Right kidney (tissue), 9 donors: Measurements from ENCODE around the gene PAK1.
"Not testable (repeated sequence)": the region's sequence is repeated elsewhere in the genome, so short reads cannot be mapped to it uniquely, and the experiment has no call there.

Experiments
- DNase-seq: peaks from one replicate; pipeline ENCODE4 v3.0.0-alpha.2; 2016
- long read RNA-seq, 8 donors: transcript quantifications; one replicate each; lab custom pipeline, GENCODE V29; 2026

The PAK1 gene
- long read RNA-seq, donor 1, transcript PAK1-202 (15 exons, 3,737 nt), result major isoform, 7 of 19 reads
- long read RNA-seq, donor 1, partial matches to known transcripts, result 11 of 19 reads
- long read RNA-seq, donor 1, other reads (novel, unspliced or antisense), result 0 of 19 reads
- long read RNA-seq, donor 2, partial matches to known transcripts, result 16 of 18 reads
- long read RNA-seq, donor 2, other reads (novel, unspliced or antisense), result 0 of 18 reads
- long read RNA-seq, donor 3, partial matches to known transcripts, result 0 of 2 reads
- long read RNA-seq, donor 3, other reads (novel, unspliced or antisense), result 0 of 2 reads
- long read RNA-seq, donor 4, partial matches to known transcripts, result 20 of 24 reads
- long read RNA-seq, donor 4, other reads (novel, unspliced or antisense), result 0 of 24 reads
- long read RNA-seq, donor 5, partial matches to known transcripts, result 10 of 11 reads
- long read RNA-seq, donor 5, other reads (novel, unspliced or antisense), result 0 of 11 reads
- long read RNA-seq, donor 6, partial matches to known transcripts, result 7 of 10 reads
- long read RNA-seq, donor 6, other reads (novel, unspliced or antisense), result 0 of 10 reads
- long read RNA-seq, donor 7, transcript PAK1-202 (15 exons, 3,737 nt), result major isoform, 7 of 31 reads
- long read RNA-seq, donor 7, partial matches to known transcripts, result 24 of 31 reads
- long read RNA-seq, donor 7, other reads (novel, unspliced or antisense), result 0 of 31 reads
- long read RNA-seq, donor 8, partial matches to known transcripts, result 0 of 3 reads
- long read RNA-seq, donor 8, other reads (novel, unspliced or antisense), result 0 of 3 reads

DNA sequence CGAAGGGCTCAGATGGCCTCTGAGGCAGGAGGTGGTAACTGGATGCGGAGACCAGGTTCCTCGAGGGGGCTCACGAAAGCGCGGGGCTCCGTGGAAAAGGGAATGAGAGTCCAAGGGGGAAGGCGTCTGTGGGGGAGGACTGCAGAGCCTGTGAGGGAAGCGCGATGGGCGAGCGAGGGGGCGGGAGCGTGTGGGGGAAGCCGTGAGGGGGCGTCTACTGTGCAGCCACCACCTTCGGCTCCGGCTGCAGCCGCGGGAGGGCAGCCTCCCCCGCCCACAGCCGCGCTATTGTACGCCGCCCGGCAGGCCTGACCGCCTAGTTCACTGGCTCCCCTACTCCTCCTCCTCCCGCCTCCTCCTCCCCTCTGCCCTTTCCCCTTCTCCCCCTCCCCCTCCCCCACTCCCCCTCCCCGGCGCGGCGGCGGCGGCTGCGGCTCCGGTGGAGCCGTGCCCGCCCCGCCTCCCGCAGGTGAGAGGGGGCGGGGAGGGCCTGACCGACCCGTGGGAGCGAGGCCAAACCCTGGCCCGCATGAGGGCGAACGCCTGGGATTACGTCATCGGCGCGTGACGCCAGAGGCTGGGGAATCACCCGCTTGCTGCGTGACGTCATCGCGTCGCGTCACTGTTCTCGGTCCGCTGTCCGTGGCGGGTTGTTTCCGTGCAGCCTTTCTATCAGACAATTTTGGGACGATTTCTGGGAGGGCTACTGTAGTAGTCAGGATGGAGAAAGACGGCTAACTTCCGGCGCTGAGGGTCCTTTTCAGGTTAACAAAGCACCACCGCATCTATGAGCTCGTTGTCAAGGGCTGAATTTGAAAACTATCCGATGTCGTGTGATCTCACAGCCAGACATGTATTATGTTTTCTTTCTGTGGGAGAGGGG, at the start of gene PAK1:
TSS of gene PAK1 (minus strand) at position 294 of the 883 bp plus-strand sequence. CDS start 81,574 bp downstream, outside the sequence.
- peak; percentile 86 for DNase-seq

DNA sequence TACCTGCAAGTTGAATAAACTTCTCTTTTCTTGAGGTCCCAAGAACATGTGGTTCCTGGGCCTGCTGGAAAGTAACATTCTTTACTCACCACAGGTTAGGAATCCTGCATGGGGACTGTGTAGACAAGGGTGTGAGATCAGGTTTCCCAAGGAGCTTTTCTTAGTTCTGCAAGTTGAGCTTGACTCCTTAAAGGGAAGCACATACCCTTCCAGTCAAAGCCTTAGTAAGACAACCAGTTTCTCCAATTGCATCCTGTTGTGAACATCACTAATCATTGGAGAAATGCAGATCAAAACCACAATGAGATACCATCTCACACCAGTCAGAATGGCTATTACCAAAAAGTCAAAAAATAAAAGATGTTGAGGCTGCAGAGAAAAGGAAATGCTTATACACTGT, 48.3 kb upstream of the PAK1 start:
- no peak for DNase-seq

DNA sequence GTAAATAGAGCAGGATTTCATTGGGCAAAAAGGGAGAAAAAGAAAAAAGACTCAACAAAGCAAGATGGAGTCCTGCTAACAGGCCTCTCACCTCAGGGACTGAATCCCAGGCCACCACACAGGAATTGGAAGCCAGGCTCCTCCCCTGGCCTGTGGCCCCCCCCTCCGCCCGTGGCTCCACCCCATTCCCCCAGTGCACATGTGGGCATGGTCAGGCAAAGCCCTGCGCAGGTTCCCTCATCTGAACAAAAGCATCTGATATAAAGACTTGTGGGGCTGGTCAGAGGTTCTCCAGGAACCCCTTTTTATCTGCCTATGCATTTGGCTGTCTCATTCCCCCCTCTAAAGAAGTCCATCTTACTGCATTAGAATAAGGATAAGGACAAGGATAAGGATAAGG, 46.0 kb upstream of the PAK1 start:
- no peak for DNase-seq

DNA sequence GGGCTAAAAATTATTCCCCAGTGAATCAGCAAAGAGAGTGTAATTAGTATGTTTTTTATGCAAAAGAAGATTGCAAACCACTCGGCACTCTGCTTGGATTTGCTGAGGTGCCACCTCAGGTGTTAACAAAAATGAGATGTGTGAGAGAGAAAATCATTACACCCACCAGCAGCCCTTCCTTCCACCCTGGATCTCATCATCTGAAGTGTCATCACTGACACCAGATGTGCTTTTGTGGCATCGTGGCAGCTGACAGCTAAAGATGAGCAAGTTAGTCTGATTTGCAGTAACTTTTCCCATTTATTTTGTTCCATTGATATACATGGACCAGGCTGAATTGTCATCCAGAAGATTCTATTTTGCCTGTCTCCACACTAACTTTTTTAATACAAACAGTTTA, 44.6 kb upstream of the PAK1 start:
- DNase-seq, result no peak

DNA sequence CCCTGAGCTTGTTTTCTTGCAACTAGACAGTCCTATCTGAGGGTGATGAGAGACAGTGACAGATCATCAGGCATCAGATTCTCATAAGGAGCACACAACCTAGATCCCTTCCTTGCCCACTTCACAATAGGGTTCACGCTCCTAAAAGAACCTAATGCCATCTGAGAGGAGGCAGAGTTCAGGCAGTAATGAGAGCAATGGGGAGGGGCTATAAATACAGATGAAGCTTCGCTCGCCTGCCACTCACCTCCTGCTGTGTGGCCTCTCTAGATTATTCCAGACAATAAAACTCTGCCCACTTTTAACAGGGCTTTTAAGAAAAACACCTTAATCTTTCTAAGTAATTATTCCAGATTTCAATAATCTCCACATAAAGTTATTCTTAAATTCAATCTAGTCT, 43.9 kb upstream of the PAK1 start:
- no peak for DNase-seq

DNA sequence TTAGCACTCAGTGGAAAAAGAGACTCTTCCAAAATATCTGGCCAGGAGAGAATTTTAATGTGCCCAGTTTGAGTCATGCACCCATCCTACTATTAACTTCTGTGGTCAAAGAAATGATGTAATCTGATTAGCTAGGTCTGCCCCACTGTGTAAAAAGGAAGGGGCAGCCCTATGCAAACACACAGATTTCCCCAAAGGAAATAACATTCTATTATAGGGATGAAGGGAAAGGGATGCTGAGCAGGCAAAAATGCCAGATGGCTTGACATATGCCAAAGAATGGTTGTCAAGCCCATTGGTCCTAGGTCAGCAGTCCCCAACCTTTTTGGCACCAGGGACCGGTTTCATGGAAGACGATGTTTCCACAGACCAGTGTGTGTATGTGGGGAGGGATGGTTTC, 43.3 kb upstream of the PAK1 start:
- DNase-seq, result no peak

DNA sequence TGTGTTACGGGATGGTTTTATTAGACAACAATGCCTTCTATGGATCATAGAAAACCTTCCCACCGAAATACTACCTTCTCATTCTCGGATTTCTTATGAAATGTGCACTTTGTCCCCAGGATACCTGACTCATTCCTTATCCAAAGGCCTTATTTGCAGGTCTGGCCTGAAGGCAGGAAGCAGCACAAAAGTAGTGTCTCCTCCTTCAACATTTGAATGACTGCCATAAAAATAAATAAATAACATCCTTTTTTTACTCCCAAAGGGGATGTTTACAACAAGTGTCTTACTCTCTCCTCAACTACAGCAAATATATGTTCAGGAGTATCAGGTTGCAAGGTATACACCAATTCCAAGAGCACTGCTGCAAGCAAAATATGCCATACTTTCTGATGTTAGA, 41.6 kb upstream of the PAK1 start:
- DNase-seq, result no peak

DNA sequence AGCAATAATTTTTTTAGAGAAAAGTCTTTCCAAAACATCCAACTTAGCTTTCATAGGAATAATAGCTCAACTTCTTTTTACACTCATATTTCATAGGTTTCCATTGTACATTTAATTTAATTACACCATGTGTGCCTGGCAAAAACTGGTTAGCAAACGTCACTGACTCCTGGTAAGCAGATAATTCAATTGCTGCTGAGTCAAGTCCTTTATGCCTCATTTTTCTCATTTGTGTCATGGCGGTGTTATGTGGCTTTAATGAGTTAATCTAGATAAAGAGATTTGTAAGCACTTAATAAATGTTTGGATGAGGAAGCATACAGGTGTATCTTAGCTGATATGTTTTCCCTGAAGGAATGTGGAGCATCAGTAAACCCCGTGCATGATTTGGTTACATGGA, 41.2 kb upstream of the PAK1 start:
- DNase-seq, result no peak

DNA sequence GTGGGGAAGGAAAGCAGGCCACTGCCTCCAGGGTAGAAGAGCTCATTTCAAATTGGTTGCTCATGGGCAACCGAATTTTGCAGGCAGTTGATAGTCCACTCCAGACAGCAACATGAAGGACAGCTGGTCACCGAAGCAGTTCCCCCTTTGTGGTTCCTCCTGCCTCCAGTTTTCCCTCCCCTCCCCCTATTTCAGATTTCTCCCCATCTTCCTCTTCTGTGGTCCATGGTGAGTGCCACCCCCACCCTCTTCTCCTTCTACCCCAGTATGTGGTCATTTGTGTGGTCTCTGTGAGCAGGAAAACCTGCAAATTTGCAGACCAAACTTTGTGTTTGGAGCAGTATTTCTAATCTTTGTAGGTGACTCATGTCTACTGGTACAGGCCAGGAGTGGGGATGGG, 38.2 kb upstream of the PAK1 start:
- DNase-seq, result no peak

DNA sequence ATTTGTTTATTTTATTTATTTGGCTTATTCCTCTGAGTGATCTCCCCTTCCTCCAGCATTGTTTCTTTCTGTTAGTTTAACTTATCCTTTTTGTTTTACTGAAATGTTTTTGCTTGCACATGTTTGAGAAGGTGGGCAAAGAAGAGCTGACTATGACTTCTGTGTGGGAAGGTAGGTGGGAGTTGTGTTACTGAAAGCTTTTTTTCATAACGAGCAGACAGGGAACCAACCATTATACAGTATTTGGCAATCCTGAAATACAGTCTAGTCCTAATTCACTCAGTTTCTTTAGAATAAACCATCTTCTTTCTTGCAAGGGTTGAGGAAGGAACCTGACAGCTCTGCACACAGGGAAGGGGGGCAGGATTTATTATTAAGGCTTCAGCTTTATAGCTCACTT, 37.0 kb upstream of the PAK1 start:
- DNase-seq, result no peak

DNA sequence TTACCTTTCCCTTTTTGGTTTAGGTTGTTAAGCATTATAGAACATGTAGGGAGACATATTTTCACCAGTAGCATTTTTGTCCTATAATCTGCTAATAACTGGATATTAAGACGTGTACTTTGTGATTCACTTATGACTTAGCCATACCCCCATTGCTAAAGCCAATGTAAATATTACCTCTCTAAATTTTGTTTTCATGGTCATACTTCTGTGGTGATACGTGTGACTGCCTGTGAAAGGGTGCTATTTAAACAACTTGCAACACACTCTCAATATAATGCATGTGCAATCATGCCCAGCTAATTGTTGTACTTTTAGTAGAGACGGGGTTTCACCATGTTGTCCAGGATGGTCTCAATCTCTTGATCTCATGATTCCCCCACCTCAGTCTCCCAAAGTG, 36.2 kb upstream of the PAK1 start:
- no peak for DNase-seq

DNA sequence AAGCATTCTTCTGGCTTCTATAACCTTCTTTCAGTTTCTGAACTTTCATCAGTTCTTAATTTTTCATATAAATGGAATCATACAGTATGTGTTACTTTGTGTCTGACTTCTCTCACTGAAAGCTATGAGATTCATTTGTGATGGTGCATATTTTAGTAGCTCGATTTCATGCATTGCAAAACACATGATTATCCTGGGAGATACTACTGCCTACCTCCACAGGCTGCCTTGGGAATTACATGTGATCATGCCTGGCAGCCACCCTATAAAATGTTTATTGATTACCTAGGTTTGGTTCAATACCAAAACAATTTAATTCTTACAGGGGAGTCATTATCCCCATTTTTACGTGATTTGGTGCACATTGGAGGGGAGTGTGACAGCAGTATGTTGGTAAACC, 34.1 kb upstream of the PAK1 start:
- DNase-seq, result no peak

DNA sequence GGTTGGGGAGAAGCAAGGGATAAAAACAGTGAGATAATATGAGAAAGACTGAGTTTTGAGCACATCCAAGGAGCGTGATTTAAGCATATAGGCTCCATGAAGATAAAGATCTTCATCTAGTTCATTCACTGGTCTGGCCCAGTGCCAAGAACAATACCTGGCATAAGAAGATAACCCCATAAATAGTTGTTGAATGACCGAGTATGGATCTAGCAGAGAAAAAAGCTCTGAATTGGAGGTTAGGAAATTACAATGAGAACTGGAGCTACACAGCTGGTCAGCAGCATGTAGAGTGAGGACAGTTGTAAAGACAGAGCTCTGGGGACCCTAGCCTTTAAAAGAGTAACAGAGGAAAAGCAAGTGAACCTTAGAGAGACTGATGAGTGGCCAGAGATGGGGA, 33.0 kb upstream of the PAK1 start:
- no peak for DNase-seq

DNA sequence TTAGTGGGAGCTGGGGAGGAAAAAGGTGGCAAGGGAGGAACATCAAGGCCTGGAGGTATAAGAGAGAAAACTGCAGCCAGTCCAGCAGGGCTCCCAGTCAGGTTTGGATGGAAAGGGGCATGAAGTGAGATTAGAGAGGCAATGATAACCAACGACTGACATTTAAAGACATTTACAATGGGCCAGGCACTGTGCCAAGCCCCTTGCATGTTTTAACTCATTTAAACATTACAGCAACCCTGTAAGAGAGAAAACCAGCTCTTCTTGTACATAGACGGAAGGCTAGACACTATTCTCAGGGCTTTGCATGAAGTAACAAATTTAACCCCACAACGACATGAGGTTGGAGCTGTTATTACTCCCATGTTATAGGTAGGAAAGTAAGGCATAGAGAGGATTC, 32.1 kb upstream of the PAK1 start:
- no peak for DNase-seq

DNA sequence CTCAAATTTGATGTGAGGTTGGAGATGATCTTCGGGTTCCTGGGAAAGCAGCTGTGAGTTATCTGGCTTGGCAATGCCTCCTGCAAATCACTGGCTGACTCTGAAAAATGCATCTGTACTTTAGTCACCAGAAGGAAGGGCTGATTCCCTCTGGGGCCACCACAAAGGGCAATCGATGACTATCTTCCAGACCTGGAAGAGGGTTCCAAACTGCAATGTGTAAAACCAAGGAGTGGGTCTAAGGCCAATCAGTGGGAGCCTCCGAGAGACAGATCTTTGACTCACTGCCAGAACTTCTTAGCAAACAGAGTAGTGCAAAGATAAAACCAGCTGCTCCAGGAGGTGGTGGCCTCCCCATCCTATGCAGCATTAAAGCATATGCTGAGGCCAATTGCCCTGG, 29.1 kb upstream of the PAK1 start:
- no peak for DNase-seq

DNA sequence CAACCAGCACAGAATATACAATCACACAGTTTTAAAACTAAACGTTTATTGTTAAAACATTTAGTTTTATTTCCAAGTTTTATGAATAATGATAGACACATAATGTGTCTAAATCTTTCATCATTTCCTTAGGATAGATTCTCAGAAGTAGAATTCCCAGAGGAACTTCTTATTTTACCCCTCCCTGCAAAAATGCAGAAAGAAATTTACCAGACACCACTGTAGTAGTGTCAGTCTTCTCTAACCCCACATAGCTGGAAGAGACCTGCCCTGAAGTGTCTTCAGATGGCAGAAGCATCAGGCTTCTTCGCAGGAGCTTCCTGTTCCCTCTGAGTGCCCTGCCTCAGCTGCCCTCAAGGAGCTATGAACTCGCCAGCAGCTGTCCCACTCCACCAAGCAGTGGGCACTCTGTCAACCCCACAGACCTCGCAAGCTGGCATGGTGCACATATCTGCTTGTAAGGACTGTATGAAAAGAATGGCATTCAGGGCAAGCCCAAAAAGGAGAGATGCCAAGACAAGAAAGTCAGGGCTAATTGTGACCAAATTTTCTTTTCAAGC, 28.5 kb upstream of the PAK1 start:
- DNase-seq, result no peak

DNA sequence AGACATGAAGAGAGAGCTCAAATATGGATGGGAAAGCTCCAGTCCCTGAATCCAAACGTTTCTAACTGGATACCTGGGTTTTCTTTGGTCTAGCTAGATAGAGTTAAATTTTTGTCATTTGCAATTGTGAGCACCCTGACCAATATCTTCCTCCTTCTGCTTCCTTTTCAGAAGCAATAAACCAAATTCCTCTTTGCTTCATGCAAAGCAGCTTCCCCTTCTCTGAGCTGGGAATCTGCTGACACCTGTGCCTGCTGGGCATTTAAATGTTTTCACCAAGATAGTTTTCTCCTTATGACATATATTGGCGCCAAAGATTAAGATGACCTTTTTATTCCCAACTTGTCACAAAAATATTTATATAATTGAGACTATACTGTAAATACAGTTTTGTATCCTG, 27.9 kb upstream of the PAK1 start:
- no peak for DNase-seq

DNA sequence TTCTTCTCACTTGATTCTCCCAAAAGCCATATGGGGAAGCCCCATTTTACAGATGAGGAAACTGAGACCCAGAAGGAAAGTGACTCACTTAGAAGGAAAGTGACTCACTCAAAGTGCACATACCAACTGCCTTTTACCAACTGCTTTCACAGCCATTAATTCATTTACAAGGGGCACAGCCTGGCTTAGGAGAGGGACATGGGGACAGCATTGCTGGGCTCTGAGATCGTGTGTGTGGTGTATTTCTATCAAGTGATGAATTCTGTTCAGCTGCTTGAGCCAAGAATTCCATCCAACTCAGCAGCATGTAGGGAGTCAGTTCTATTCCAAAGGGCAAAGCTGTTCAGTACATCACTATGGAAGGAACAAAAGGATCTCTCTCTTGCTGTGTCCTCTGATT, 23.5 kb upstream of the PAK1 start:
- DNase-seq, result no peak

DNA sequence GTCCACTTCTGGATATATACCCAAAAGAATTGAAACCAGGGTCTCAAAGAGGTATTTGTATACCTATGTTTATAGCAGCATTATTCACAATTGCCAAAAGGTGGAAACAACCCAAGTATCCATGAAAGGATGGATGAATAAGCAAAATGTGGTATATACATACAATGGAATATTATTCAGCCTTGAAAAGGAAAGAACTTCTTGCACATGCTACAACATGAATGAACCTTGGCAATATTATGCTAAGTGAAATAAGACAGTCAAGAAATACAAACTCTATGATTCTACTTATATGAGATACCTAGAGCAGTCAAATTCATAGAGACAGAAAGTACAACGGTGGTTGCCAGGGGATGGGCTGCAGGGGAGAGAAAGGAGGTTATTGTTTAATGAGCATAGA, 21.6 kb upstream of the PAK1 start:
- DNase-seq, result no peak

DNA sequence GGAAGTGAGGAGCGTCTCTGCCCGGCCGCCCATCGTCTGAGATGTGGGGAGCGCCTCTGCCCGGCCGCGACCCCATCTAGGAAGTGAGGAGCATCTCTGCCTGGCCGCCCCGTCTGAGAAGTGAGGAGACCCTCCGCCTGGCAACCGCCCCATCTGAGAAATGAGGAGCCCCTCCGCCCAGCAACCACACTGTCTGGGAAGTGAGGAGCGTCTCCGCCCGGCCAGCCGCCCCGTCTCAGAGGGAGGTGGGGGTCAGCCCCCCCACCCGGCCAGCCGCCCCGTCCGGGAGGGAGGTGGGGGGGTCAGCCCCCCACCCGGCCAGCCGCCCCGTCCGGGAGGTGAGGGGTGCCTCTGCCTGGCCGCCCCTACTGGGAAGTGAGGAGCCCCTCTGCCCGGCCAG, 16.1 kb upstream of the PAK1 start:
- not testable (repeated sequence) for DNase-seq

DNA sequence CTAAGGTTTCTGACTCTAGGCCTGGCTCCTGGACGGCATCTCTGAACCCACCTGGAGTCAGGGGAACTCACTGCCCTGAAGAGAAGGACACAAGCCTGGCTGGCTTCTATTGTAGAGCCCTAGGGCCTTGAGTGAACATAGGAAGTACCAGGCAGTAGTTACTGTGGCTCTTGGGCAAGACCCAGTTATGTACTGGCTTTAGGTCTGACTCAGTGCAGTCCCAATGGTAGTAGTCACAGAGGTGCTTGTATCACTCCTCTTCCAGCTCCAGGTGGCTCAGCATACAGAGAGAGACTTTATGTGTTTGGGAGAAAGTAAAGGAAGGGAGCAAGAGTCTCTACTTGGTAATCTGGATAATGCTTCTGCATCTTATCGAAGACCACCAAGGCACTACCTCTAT, 13.9 kb upstream of the PAK1 start:
- DNase-seq, result no peak

DNA sequence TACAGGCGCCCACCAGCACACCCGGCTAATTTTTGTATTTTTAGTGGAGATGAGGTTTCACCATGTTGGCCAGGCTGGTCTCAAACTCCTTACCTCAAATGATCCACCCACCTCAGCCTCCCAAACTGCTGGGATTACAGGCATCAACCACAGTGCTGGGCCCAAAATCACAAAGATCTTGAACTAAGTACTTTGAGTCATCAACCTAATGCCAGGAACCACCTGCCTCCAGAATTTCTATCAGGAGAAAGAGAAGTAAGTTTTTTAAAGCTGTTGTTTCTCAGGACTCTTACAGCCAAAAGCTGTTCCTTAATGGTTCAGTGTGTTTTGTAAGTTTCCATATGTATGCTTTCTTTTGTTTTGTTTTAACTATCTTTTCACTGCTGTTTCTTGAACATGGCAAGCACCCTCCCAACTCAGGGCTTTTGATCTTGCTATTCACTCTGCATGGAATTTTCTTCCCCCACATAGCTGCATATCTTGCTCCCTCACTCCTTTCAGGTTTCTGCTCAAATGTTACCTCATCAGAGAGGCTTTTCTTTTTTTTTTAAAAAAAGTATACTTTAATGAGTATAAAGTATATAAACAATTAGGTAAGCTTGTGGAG, 6.0 kb upstream of the PAK1 start:
- no peak for DNase-seq
